Measurements from ENCODE around the gene NMRAL1.

Gene NMRAL1

DNA sequence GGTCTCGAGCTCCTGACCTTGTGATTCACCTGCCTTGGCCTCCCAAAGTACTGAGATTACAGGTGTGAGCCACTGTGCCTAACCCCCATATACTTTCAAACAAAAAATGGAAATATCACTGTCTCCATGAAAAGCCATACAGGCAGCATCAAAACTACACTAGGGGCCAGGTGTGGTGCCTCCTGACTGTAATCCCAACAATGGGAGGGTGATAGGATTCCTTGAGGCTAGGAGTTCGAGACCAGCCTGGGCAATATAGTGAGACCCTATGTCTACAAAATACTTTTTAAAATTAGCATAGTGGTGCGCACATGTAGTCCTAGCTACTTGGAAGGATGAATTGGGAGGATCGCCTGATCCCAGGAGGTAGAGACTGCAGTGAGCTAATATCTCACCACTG, 17.5 kb upstream of the NMRAL1 start:
- Histone ChIP-seq H3K9me3 (ENCODE audit: control insufficient read depth, insufficient read depth, low read depth, low read length) (no peaks in the 10 kb centered on the region), H3K4me3 (ENCODE audit: low read depth, low read length) (no peak overlapping the region), H3K27ac (ENCODE audit: extremely low read depth, low read depth, low read length) (no peak overlapping the region), H3K36me3 (ENCODE audit: control insufficient read depth in 2 of 2, insufficient read depth in 1 of 2, low read length in 2 of 2) (peaks cover 5 to 11% of the 10 kb centered on the region in 2 experiments; a peak in 2 of 3 replicates), H3K4me1 (ENCODE audit: control insufficient read depth, insufficient read depth, low read length) (0 out of 2 replicates have a peak, but pooled peaks cover 2% of the 10 kb centered on the region)
- ChIA-PET POLR2A (no interaction called here), CTCF (interaction anchor here (0.6 to 2.5 kb wide), 3 partner anchors 14 to 88 kb away, joined by 3 to 9 read pairs (median 3); no protein-coding TSS in a partner anchor)
- TF ChIP-seq TCF7L2 (IDR thresholded peaks at IDR 0.05; ENCODE audit: borderline replicate concordance, low read depth, low read length) (no peak), ZNF121 (tag by site-specific recombination; IDR thresholded peaks at IDR 0.05) (peak; percentile 57; the same call in 1 of the 2 replicates)

DNA sequence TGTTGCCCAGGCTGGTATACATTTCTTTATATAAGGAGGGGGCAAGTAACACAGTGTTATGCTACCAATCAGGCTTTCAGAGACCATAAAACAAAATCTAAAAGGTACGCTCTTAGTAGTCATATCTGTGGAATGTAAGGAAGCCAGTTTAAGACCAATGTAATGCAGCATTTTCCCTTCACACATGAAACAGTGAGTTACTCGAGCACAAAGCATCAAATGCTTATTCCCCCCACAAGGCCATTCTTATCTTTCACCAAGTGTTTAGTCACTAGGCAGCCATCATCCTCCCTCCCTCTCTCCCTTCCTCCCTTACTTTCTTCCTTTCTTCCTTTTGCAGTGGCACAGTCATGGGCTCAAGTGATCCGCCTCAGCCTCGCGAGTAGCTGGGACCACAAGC, 14.6 kb upstream of the NMRAL1 start:
- TF ChIP-seq PRDM1 (tag by site-specific recombination; IDR thresholded peaks at IDR 0.05) (peak; percentile 34; the same call in 1 of the 2 replicates), ZNF211 (tag by site-specific recombination; IDR thresholded peaks at IDR 0.05; ENCODE audit: low read depth) (no peak), ZNF785 (tag by site-specific recombination; IDR thresholded peaks at IDR 0.05) (no peak), ZNF366 (tag by site-specific recombination; conservative IDR thresholded peaks at IDR 0.05) (0 out of 2 replicates have a peak, but pooled peaks have one; percentile 16), ZNF146 (tag by site-specific recombination; IDR thresholded peaks at IDR 0.05) (no peak)
- TF ChIP-seq, protein P1, sequence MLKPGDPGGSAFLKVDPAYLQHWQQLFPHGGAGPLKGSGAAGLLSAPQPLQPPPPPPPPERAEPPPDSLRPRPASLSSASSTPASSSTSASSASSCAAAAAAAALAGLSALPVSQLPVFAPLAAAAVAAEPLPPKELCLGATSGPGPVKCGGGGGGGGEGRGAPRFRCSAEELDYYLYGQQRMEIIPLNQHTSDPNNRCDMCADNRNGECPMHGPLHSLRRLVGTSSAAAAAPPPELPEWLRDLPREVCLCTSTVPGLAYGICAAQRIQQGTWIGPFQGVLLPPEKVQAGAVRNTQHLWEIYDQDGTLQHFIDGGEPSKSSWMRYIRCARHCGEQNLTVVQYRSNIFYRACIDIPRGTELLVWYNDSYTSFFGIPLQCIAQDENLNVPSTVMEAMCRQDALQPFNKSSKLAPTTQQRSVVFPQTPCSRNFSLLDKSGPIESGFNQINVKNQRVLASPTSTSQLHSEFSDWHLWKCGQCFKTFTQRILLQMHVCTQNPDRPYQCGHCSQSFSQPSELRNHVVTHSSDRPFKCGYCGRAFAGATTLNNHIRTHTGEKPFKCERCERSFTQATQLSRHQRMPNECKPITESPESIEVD (tag by site-specific recombination; IDR thresholded peaks at IDR 0.05), result no peak
- TF ChIP-seq, protein P2, sequence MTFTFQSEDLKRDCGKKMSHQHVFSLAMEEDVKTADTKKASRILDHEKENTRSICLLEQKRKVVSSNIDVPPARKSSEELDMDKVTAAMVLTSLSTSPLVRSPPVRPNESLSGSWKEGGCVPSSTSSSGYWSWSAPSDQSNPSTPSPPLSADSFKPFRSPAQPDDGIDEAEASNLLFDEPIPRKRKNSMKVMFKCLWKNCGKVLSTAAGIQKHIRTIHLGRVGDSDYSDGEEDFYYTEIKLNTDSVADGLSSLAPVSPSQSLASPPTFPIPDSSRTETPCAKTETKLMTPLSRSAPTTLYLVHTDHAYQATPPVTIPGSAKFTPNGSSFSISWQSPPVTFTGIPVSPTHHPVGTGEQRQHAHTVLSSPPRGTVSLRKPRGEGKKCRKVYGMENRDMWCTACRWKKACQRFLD (tag by site-specific recombination; IDR thresholded peaks at IDR 0.05), result no peak
- POLR2A ChIA-PET, result no interaction called here

DNA sequence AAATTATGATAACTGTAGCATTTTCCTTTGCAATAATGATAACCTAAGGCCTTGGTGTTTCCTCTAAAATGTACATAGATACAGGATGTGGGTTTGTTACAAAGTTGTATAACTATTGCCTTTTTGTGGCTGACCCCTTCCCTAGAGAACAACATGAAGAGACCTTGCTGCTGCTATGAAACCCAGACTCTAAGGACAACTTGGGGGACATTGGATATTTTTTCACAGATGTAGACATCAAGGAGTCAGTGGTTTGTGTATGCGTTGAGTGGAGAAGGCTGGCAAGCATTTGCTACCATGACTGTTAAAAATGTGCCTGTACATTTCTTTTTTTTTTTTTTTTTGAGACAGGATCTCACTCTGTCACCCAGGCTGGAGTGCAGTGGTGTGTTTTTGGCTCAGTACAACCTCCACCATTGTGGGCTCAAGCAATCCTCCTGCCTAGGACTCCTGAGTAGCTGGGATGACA, 14.1 kb upstream of the NMRAL1 start:
- 0 out of 2 replicates have a peak, but pooled peaks cover 2% of the 10 kb centered on the region for H3K4me1 ChIP-seq (ENCODE audit: control insufficient read depth, insufficient read depth, low read length)
- TF ChIP-seq ZBTB8A (tag by site-specific recombination; IDR thresholded peaks at IDR 0.05), result no peak
- no peak for TF ChIP-seq ZNF202 (tag by site-specific recombination; IDR thresholded peaks at IDR 0.05; ENCODE audit: borderline replicate concordance)
- no peak for TF ChIP-seq ZSCAN30 (tag by site-specific recombination; IDR thresholded peaks at IDR 0.05)
- TF ChIP-seq ZNF555 (tag by site-specific recombination; conservative IDR thresholded peaks at IDR 0.05), result no peak
- TF ChIP-seq YY1 (tag by site-specific recombination; IDR thresholded peaks at IDR 0.05), result no peak
- TF ChIP-seq, protein P3, sequence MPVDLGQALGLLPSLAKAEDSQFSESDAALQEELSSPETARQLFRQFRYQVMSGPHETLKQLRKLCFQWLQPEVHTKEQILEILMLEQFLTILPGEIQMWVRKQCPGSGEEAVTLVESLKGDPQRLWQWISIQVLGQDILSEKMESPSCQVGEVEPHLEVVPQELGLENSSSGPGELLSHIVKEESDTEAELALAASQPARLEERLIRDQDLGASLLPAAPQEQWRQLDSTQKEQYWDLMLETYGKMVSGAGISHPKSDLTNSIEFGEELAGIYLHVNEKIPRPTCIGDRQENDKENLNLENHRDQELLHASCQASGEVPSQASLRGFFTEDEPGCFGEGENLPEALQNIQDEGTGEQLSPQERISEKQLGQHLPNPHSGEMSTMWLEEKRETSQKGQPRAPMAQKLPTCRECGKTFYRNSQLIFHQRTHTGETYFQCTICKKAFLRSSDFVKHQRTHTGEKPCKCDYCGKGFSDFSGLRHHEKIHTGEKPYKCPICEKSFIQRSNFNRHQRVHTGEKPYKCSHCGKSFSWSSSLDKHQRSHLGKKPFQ (tag by site-specific recombination; IDR thresholded peaks at IDR 0.05), result no peak
- no peak for TF ChIP-seq YY2 (tag by site-specific recombination; IDR thresholded peaks at IDR 0.05)
- no peak for TF ChIP-seq ZEB2 (tag by site-specific recombination; IDR thresholded peaks at IDR 0.05)
- TF ChIP-seq, protein P4, sequence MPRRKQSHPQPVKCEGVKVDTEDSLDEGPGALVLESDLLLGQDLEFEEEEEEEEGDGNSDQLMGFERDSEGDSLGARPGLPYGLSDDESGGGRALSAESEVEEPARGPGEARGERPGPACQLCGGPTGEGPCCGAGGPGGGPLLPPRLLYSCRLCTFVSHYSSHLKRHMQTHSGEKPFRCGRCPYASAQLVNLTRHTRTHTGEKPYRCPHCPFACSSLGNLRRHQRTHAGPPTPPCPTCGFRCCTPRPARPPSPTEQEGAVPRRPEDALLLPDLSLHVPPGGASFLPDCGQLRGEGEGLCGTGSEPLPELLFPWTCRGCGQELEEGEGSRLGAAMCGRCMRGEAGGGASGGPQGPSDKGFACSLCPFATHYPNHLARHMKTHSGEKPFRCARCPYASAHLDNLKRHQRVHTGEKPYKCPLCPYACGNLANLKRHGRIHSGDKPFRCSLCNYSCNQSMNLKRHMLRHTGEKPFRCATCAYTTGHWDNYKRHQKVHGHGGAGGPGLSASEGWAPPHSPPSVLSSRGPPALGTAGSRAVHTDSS (tag by site-specific recombination; IDR thresholded peaks at IDR 0.05), result no peak
- TF ChIP-seq PRDM1 (tag by site-specific recombination; IDR thresholded peaks at IDR 0.05), result no peak
- TF ChIP-seq ZNF10 (tag by site-specific recombination; IDR thresholded peaks at IDR 0.05), result no peak
- TF ChIP-seq, protein P5, sequence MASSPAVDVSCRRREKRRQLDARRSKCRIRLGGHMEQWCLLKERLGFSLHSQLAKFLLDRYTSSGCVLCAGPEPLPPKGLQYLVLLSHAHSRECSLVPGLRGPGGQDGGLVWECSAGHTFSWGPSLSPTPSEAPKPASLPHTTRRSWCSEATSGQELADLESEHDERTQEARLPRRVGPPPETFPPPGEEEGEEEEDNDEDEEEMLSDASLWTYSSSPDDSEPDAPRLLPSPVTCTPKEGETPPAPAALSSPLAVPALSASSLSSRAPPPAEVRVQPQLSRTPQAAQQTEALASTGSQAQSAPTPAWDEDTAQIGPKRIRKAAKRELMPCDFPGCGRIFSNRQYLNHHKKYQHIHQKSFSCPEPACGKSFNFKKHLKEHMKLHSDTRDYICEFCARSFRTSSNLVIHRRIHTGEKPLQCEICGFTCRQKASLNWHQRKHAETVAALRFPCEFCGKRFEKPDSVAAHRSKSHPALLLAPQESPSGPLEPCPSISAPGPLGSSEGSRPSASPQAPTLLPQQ (tag by site-specific recombination; IDR thresholded peaks at IDR 0.05), result no peak
- H3K36me3 ChIP-seq (ENCODE audit: control insufficient read depth in 2 of 2, insufficient read depth in 1 of 2, low read length in 2 of 2), result peaks cover 9 to 32% of the 10 kb centered on the region in 2 experiments; a peak in 2 of 3 replicates
- H3K27ac ChIP-seq (ENCODE audit: extremely low read depth, low read depth, low read length), result no peak overlapping the region
- H3K4me3 ChIP-seq (ENCODE audit: low read depth, low read length), result no peak overlapping the region
- no peaks in the 10 kb centered on the region for H3K9me3 ChIP-seq (ENCODE audit: control insufficient read depth, insufficient read depth, low read depth, low read length)
- POLR2A ChIA-PET, result interaction anchor here (0.6 to 0.7 kb wide), 2 partner anchors 9 to 523 kb away, joined by 3 to 10 read pairs; no protein-coding TSS in a partner anchor
- CTCF ChIA-PET, result interaction anchor here (0.6 to 2.1 kb wide), 2 partner anchors 18 to 27 kb away, joined by 6 to 10 read pairs; no protein-coding TSS in a partner anchor

More for the DNA sequence above, 14.6 kb upstream of the NMRAL1 start:
- H3K27ac ChIP-seq (ENCODE audit: extremely low read depth, low read depth, low read length), result no peak overlapping the region
- peaks cover 9 to 32% of the 10 kb centered on the region in 2 experiments; a peak in 2 of 3 replicates for H3K36me3 ChIP-seq (ENCODE audit: control insufficient read depth in 2 of 2, insufficient read depth in 1 of 2, low read length in 2 of 2)
- CTCF ChIA-PET, result interaction anchor here (0.7 to 2.1 kb wide), 2 partner anchors 18 to 79 kb away, joined by 3 to 10 read pairs; no protein-coding TSS in a partner anchor
- H3K9me3 ChIP-seq (ENCODE audit: control insufficient read depth, insufficient read depth, low read depth, low read length), result no peaks in the 10 kb centered on the region
- no peak overlapping the region for H3K4me3 ChIP-seq (ENCODE audit: low read depth, low read length)
- H3K4me1 ChIP-seq (ENCODE audit: control insufficient read depth, insufficient read depth, low read length), result 0 out of 2 replicates have a peak, but pooled peaks cover 2% of the 10 kb centered on the region

Measured in HEK293 (cell line).